HepG2 (cell line): ENCODE results near the gene FAF2. TPM values are rescaled to one million over a fixed set of nuclear protein-coding genes. Genes with fewer than 3 reads are reported as not detected.

Experiments
- ARNTL ChIP-seq: sonication (generic); formaldehyde crosslinking; IDR thresholded peaks from 2 replicates; pipeline ENCODE4 v1.4.0; 2020; ENCODE audit warnings: mild to moderate bottlenecking, missing genetic modification reagents
- ELF3 ChIP-seq: IDR thresholded peaks from 2 replicates; pipeline ENCODE4 v1.6.1; 2016; ENCODE audit warnings: missing genetic modification reagents, missing compliant biosample characterization
- FOXC1 ChIP-seq: sonication (generic); formaldehyde crosslinking; IDR thresholded peaks from 2 replicates; pipeline ENCODE4 v1.8.0; 2022; ENCODE audit warnings: mild to moderate bottlenecking, missing genetic modification reagents, borderline replicate concordance
- HDAC1 ChIP-seq: sonication (generic); formaldehyde crosslinking; IDR thresholded peaks from 2 replicates; pipeline ENCODE4 v1.5.1; 2020; ENCODE audit warnings: mild to moderate bottlenecking, missing genetic modification reagents
- HDAC2 ChIP-seq: sonication (generic); formaldehyde crosslinking; IDR thresholded peaks from 2 replicates; pipeline ENCODE4 v1.4.0; 2020; ENCODE audit warnings: missing genetic modification reagents
- HNRNPLL ChIP-seq: fragments of 200-400 bp; formaldehyde crosslinking; IDR thresholded peaks from 2 replicates; pipeline ENCODE4 v1.6.1; 2017; ENCODE audit warnings: mild to moderate bottlenecking, low read depth, low read length; ENCODE audit not compliant: poor library complexity, severe bottlenecking
- RAD21 ChIP-seq: fragments of 450-650 bp; formaldehyde crosslinking; IDR thresholded peaks from 2 replicates; pipeline ENCODE4 v1.5.0; 2020; ENCODE audit warnings: mild to moderate bottlenecking
- RBFOX2 ChIP-seq: fragments of 200-400 bp; formaldehyde crosslinking; IDR thresholded peaks from 2 replicates; pipeline ENCODE4 v1.6.1; 2017; ENCODE audit warnings: low read depth, mild to moderate bottlenecking, low read length
- SP4 ChIP-seq: sonication (generic); formaldehyde crosslinking; IDR thresholded peaks from 2 replicates; pipeline ENCODE4 v1.8.1; 2023; ENCODE audit warnings: mild to moderate bottlenecking, missing genetic modification reagents
- ZNF790 ChIP-seq: sonication (generic); formaldehyde crosslinking; IDR thresholded peaks from 2 replicates; pipeline ENCODE4 v1.8.0; 2022; ENCODE audit warnings: missing genetic modification reagents, mild to moderate bottlenecking, borderline replicate concordance
- polyA plus RNA-seq, 8 experiments: library from polyadenylated mRNA; depleted of rRNA in 3 of 8; stranded (reverse) in 7 of 8; unstranded in 1 of 8; fragments of >200 nt; fragmentation: Illumina TruSeq in 4 of 8; extraction: Trizol in 4 of 8; gene quantifications; 2 replicates each; pipeline versions ENCODE4 v1.2.1 to v1.2.3, GENCODE V29; 2011 to 2016; ENCODE audit warnings: low read depth in 4 of 8, missing spikeins in 1 of 8, mixed read lengths in 1 of 8; ENCODE audit not compliant: insufficient read depth in 1 of 8
- total RNA-seq, 5 experiments: library from RNA; depleted of rRNA; stranded (reverse); fragments of >200 nt; fragmentation: Illumina TruSeq; extraction: Trizol; gene quantifications; 2 replicates each; pipeline ENCODE4 v1.2.3, GENCODE V29; 2016; ENCODE audit warnings: low read depth in 1 of 5
- TF ChIP-seq, protein P1 (sequence below): sonication (generic); formaldehyde crosslinking; IDR thresholded peaks from 2 replicates; pipeline ENCODE4 v1.4.0; 2020; ENCODE audit warnings: mild to moderate bottlenecking, missing genetic modification reagents, borderline replicate concordance
- TF ChIP-seq, protein P2 (sequence below): sonication (generic); formaldehyde crosslinking; conservative IDR thresholded peaks from 2 replicates; pipeline ENCODE4 v1.4.0; 2020; ENCODE audit warnings: mild to moderate bottlenecking, missing genetic modification reagents, moderate library complexity
- TF ChIP-seq, protein P3 (sequence below): sonication (generic); formaldehyde crosslinking; IDR thresholded peaks from 2 replicates; pipeline ENCODE4 v1.9.0; 2022; ENCODE audit warnings: low read depth, missing genetic modification reagents
- TF ChIP-seq, protein P4 (sequence below): sonication (generic); formaldehyde crosslinking; IDR thresholded peaks from 2 replicates; pipeline ENCODE4 v1.4.0; 2020; ENCODE audit warnings: mild to moderate bottlenecking, missing genetic modification reagents

FAF2 gene
- total and polyA plus RNA-seq, 2 of the 13 experiments (the other 11 are each of a cell fraction or from before 2014, with no cell fraction given): 27.8 to 34.3 TPM

DNA sequence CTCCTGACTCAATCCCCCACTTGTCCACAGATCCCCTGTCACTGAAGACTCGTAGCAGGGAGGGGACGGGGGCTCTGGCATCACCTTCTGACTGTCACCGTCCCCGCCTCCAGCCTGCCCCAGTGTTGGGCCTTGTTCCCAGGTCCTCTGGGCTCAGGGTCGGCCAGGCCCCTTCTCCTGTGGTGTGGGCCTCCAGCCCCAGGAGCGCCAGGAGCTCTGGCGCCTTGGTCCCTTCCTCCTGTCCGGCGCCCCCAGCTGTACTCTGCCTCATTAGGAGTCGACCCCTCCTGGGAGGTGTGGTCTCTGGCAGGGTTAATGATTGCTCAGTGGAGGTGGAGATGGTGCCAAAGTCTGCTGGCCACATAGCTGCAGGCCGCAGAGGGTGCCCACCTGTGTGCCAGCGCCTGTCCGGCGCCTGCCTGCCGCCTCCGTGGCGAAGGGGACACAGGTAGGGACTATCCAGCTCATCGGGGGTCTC lies 100.8 kb downstream of the FAF2 start, which contains the start of gene CDHR2 (continued):
- TF ChIP-seq, protein P1, sequence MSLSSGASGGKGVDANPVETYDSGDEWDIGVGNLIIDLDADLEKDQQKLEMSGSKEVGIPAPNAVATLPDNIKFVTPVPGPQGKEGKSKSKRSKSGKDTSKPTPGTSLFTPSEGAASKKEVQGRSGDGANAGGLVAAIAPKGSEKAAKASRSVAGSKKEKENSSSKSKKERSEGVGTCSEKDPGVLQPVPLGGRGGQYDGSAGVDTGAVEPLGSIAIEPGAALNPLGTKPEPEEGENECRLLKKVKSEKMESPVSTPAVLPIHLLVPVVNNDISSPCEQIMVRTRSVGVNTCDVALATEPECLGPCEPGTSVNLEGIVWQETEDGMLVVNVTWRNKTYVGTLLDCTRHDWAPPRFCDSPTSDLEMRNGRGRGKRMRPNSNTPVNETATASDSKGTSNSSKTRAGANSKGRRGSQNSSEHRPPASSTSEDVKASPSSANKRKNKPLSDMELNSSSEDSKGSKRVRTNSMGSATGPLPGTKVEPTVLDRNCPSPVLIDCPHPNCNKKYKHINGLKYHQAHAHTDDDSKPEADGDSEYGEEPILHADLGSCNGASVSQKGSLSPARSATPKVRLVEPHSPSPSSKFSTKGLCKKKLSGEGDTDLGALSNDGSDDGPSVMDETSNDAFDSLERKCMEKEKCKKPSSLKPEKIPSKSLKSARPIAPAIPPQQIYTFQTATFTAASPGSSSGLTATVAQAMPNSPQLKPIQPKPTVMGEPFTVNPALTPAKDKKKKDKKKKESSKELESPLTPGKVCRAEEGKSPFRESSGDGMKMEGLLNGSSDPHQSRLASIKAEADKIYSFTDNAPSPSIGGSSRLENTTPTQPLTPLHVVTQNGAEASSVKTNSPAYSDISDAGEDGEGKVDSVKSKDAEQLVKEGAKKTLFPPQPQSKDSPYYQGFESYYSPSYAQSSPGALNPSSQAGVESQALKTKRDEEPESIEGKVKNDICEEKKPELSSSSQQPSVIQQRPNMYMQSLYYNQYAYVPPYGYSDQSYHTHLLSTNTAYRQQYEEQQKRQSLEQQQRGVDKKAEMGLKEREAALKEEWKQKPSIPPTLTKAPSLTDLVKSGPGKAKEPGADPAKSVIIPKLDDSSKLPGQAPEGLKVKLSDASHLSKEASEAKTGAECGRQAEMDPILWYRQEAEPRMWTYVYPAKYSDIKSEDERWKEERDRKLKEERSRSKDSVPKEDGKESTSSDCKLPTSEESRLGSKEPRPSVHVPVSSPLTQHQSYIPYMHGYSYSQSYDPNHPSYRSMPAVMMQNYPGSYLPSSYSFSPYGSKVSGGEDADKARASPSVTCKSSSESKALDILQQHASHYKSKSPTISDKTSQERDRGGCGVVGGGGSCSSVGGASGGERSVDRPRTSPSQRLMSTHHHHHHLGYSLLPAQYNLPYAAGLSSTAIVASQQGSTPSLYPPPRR (CRISPR knock-in tag): peak; percentile 29; the same call in 1 of the 2 replicates
- TF ChIP-seq RBFOX2 (peak; percentile 69), HNRNPLL (peak; percentile 59), HDAC1 (peak; percentile 64), ARNTL (CRISPR knock-in tag) (0 out of 2 replicates have a peak, but pooled peaks have one; percentile 19), FOXC1 (no peak; the same call in 1 of the 2 replicates), ZNF790 (0 out of 2 replicates have a peak, but pooled peaks have one; percentile 22), RAD21 (CRISPR knock-in tag) (peak; percentile 44; the same call in 1 of the 2 replicates), SP4 (CRISPR knock-in tag) (peak; percentile 56; the same call in 1 of the 2 replicates), HDAC2 (CRISPR knock-in tag) (peak; percentile 27; the same call in 1 of the 2 replicates), ELF3 (CRISPR knock-in tag) (peak; percentile 34)
- TF ChIP-seq, protein P2, sequence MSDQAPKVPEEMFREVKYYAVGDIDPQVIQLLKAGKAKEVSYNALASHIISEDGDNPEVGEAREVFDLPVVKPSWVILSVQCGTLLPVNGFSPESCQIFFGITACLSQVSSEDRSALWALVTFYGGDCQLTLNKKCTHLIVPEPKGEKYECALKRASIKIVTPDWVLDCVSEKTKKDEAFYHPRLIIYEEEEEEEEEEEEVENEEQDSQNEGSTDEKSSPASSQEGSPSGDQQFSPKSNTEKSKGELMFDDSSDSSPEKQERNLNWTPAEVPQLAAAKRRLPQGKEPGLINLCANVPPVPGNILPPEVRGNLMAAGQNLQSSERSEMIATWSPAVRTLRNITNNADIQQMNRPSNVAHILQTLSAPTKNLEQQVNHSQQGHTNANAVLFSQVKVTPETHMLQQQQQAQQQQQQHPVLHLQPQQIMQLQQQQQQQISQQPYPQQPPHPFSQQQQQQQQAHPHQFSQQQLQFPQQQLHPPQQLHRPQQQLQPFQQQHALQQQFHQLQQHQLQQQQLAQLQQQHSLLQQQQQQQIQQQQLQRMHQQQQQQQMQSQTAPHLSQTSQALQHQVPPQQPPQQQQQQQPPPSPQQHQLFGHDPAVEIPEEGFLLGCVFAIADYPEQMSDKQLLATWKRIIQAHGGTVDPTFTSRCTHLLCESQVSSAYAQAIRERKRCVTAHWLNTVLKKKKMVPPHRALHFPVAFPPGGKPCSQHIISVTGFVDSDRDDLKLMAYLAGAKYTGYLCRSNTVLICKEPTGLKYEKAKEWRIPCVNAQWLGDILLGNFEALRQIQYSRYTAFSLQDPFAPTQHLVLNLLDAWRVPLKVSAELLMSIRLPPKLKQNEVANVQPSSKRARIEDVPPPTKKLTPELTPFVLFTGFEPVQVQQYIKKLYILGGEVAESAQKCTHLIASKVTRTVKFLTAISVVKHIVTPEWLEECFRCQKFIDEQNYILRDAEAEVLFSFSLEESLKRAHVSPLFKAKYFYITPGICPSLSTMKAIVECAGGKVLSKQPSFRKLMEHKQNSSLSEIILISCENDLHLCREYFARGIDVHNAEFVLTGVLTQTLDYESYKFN (CRISPR knock-in tag): peak; percentile 82
- TF ChIP-seq, protein P3, sequence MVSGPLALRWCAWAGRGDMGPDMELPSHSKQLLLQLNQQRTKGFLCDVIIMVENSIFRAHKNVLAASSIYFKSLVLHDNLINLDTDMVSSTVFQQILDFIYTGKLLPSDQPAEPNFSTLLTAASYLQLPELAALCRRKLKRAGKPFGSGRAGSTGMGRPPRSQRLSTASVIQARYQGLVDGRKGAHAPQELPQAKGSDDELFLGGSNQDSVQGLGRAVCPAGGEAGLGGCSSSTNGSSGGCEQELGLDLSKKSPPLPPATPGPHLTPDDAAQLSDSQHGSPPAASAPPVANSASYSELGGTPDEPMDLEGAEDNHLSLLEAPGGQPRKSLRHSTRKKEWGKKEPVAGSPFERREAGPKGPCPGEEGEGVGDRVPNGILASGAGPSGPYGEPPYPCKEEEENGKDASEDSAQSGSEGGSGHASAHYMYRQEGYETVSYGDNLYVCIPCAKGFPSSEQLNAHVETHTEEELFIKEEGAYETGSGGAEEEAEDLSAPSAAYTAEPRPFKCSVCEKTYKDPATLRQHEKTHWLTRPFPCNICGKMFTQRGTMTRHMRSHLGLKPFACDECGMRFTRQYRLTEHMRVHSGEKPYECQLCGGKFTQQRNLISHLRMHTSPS (CRISPR knock-in tag): peak; percentile 98
- TF ChIP-seq, protein P4, sequence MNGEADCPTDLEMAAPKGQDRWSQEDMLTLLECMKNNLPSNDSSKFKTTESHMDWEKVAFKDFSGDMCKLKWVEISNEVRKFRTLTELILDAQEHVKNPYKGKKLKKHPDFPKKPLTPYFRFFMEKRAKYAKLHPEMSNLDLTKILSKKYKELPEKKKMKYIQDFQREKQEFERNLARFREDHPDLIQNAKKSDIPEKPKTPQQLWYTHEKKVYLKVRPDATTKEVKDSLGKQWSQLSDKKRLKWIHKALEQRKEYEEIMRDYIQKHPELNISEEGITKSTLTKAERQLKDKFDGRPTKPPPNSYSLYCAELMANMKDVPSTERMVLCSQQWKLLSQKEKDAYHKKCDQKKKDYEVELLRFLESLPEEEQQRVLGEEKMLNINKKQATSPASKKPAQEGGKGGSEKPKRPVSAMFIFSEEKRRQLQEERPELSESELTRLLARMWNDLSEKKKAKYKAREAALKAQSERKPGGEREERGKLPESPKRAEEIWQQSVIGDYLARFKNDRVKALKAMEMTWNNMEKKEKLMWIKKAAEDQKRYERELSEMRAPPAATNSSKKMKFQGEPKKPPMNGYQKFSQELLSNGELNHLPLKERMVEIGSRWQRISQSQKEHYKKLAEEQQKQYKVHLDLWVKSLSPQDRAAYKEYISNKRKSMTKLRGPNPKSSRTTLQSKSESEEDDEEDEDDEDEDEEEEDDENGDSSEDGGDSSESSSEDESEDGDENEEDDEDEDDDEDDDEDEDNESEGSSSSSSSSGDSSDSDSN: peak; percentile 65; the same call in 1 of the 2 replicates
